ENCODE measurements around the gene BCAT1. TPM values are rescaled to one million over a fixed set of nuclear protein-coding genes. Genes with fewer than 3 reads are reported as not detected.

Gene BCAT1
- total and polyA plus RNA-seq, 2 donors (not counting 3 experiments of a cell fraction or from before 2014, with no cell fraction given) = 21.6 to 267 TPM

DNA sequence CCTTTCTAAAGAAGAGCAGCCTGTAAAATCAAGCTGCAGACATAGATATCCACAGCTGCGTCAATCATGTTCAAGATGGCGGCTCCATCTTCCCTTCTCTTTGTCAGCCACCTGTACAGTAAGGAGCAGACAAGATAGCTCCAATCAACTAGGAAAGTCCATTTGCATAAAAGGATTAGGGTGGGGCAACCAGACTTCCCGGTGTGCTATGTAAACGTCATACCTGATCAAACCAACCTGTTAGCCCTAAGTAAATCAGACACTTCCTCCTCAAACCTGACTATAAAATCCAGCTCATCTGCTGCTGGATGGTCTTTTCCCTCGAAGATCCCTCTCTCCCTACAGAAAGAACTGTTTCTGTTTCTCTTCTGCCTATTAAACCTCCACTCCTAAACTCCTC, 60.1 kb downstream of the BCAT1 start:
- Histone ChIP-seq H3K36me3 (ENCODE audit: control insufficient read depth in 2 of 2, extremely low read depth in 1 of 2, insufficient read depth in 2 of 2, low read length in 2 of 2) (peaks cover 3 to 5% of the 10 kb centered on the region in 2 experiments), H3K9me1 (replicated peaks; ENCODE audit: control insufficient read depth, extremely low read depth, insufficient read depth, low read length) (no peaks in the 10 kb centered on the region), H3K9ac (replicated peaks; ENCODE audit: extremely low read depth, insufficient read depth, low read length) (no peak overlapping the region), H3K4me2 (ENCODE audit: insufficient read depth, low read length) (no peak overlapping the region), H3K4me3 (replicated peaks in 1 of 3; ENCODE audit: insufficient read depth in 1 of 3, low read depth in 1 of 3, low read length in 3 of 3) (no peak overlapping the region), H3K27ac (ENCODE audit: insufficient read depth, low read depth, low read length) (peak overlapping the region; percentile 32), H3K4me1 (ENCODE audit: control insufficient read depth, extremely low read depth, insufficient read depth, low read length) (peaks cover 15% of the 10 kb centered on the region), H4K20me1 (replicated peaks; ENCODE audit: control insufficient read depth, extremely low read depth, insufficient read depth, low read length) (no peaks in the 10 kb centered on the region), H3K79me2 (ENCODE audit: control insufficient read depth, insufficient read depth, low read length) (peaks cover 53% of the 10 kb centered on the region), H3K27me3 (ENCODE audit: control insufficient read depth in 2 of 2, insufficient read depth in 2 of 2, low read length in 2 of 2) (no peaks in the 10 kb centered on the region), H3K9me3 (replicated peaks; ENCODE audit: control insufficient read depth, insufficient read depth, low read length) (no peaks in the 10 kb centered on the region), H2AFZ (ENCODE audit: low read depth, low read length) (no peak overlapping the region)
- no peak for TF ChIP-seq FOS (IDR thresholded peaks at IDR 0.05; ENCODE audit: borderline replicate concordance, insufficient read depth, low read length)
- TF ChIP-seq, protein P1, sequence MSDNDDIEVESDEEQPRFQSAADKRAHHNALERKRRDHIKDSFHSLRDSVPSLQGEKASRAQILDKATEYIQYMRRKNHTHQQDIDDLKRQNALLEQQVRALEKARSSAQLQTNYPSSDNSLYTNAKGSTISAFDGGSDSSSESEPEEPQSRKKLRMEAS (IDR thresholded peaks at IDR 0.05; ENCODE audit: insufficient read depth, insufficient read length) = no peak
- no peak for TF ChIP-seq MYC (IDR thresholded peaks at IDR 0.05; ENCODE audit: low read depth, low read length)
- TF ChIP-seq, protein P2, sequence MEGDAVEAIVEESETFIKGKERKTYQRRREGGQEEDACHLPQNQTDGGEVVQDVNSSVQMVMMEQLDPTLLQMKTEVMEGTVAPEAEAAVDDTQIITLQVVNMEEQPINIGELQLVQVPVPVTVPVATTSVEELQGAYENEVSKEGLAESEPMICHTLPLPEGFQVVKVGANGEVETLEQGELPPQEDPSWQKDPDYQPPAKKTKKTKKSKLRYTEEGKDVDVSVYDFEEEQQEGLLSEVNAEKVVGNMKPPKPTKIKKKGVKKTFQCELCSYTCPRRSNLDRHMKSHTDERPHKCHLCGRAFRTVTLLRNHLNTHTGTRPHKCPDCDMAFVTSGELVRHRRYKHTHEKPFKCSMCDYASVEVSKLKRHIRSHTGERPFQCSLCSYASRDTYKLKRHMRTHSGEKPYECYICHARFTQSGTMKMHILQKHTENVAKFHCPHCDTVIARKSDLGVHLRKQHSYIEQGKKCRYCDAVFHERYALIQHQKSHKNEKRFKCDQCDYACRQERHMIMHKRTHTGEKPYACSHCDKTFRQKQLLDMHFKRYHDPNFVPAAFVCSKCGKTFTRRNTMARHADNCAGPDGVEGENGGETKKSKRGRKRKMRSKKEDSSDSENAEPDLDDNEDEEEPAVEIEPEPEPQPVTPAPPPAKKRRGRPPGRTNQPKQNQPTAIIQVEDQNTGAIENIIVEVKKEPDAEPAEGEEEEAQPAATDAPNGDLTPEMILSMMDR (IDR thresholded peaks at IDR 0.05; ENCODE audit: extremely low read depth in 1 of 2, insufficient read depth in 1 of 2, low read depth in 1 of 2, low read length in 2 of 2) = no peak
- no peak for TF ChIP-seq GATA2 (IDR thresholded peaks at IDR 0.05; ENCODE audit: insufficient read depth, insufficient read length, low read depth, low read length)
- POLR2A ChIA-PET = no interaction called here
- CTCF ChIA-PET = no interaction called here
- no TSS peak for BruUV-seq (replicated peaks)
- FAIRE-seq = no peak
- intact Hi-C loops (cut with micrococcal nuclease) = no loop called here
- dilution Hi-C loops (cut with MboI; ENCODE audit: extremely low pct_ligation_motif_present, low sequenced_read_pairs) = no loop called here
- no peak for DNase-seq (ENCODE audit: low read depth, low spot score)

DNA sequence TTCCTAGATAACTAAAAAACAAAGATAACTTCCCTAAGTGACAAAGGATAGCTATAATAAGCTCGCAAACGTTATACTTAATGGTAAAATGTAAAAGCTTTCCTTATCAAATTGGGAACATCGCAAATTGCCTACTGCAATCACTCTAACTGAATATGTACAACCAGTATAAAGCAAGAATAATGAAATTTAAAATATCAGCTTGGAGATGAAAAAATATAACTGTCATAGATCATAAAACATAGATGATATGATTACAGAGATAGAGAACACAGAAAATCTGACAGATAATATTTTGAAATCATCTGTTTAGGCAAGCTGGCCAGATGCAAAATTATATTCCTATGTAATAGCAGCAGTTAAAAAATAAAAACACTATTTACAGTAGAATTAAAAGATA, 64.0 kb downstream of the BCAT1 start:
- TF ChIP-seq JUN (IDR thresholded peaks at IDR 0.05; ENCODE audit: borderline replicate concordance, insufficient read depth, insufficient read length, low read depth) (no peak), MYC (IDR thresholded peaks at IDR 0.05; ENCODE audit: low read depth, low read length) (no peak), POLR2AphosphoS5 (IDR thresholded peaks at IDR 0.05; ENCODE audit: insufficient read depth, low read depth, low read length) (no peak), FOS (IDR thresholded peaks at IDR 0.05; ENCODE audit: borderline replicate concordance, insufficient read depth, low read length) (no peak), EZH2 (IDR thresholded peaks at IDR 0.05; ENCODE audit: borderline replicate concordance, low read depth, low read length, severe bottlenecking) (no peak), POLR2A (IDR thresholded peaks at IDR 0.05; ENCODE audit: low read depth, low read length) (no peak), GATA2 (IDR thresholded peaks at IDR 0.05; ENCODE audit: insufficient read depth, insufficient read length, low read depth, low read length) (no peak)
- TF ChIP-seq, protein P2 (IDR thresholded peaks at IDR 0.05; ENCODE audit: extremely low read depth in 1 of 2, insufficient read depth in 1 of 2, low read depth in 1 of 2, low read length in 2 of 2) = no peak
- TF ChIP-seq, protein P1 (IDR thresholded peaks at IDR 0.05; ENCODE audit: insufficient read depth, insufficient read length) = no peak
- H4K20me1 ChIP-seq (replicated peaks; ENCODE audit: control insufficient read depth, extremely low read depth, insufficient read depth, low read length) = peaks cover 2% of the 10 kb centered on the region
- H3K4me3 ChIP-seq (replicated peaks in 1 of 3; ENCODE audit: insufficient read depth in 1 of 3, low read depth in 1 of 3, low read length in 3 of 3) = no peak overlapping the region
- no peak for DNase-seq (ENCODE audit: low read depth, low spot score)
- no peaks in the 10 kb centered on the region for H3K9me3 ChIP-seq (replicated peaks; ENCODE audit: control insufficient read depth, insufficient read depth, low read length)
- H2AFZ ChIP-seq (ENCODE audit: low read depth, low read length) = no peak overlapping the region
- no peaks in the 10 kb centered on the region for H3K27me3 ChIP-seq (ENCODE audit: control insufficient read depth in 2 of 2, insufficient read depth in 2 of 2, low read length in 2 of 2)
- H3K79me2 ChIP-seq (ENCODE audit: control insufficient read depth, insufficient read depth, low read length) = peaks cover 45% of the 10 kb centered on the region
- dilution Hi-C loops (cut with MboI; ENCODE audit: extremely low pct_ligation_motif_present, low sequenced_read_pairs) = no loop called here
- no peak overlapping the region for H3K9ac ChIP-seq (replicated peaks; ENCODE audit: extremely low read depth, insufficient read depth, low read length)
- no peak overlapping the region for H3K4me2 ChIP-seq (ENCODE audit: insufficient read depth, low read length)
- intact Hi-C loops (cut with micrococcal nuclease) = no loop called here
- H3K27ac ChIP-seq (ENCODE audit: insufficient read depth, low read depth, low read length) = no peak overlapping the region
- ChIA-PET CTCF (interaction anchor here (1.0 kb wide), 1 partner anchor 10 kb away, joined by 4 read pairs; no protein-coding TSS in a partner anchor), POLR2A (no interaction called here)
- no TSS peak for BruUV-seq (replicated peaks)
- H3K36me3 ChIP-seq (ENCODE audit: control insufficient read depth in 2 of 2, extremely low read depth in 1 of 2, insufficient read depth in 2 of 2, low read length in 2 of 2) = peaks cover 0 to 3% of the 10 kb centered on the region in 2 experiments
- peaks cover 6% of the 10 kb centered on the region for H3K4me1 ChIP-seq (ENCODE audit: control insufficient read depth, extremely low read depth, insufficient read depth, low read length)
- H3K9me1 ChIP-seq (replicated peaks; ENCODE audit: control insufficient read depth, extremely low read depth, insufficient read depth, low read length) = no peaks in the 10 kb centered on the region
- no peak for FAIRE-seq
